Germinal center (tissue), 1 donor: ENCODE data around the gene U2SURP.
"Not testable (repeated sequence)": the region's sequence is repeated elsewhere in the genome, so short reads cannot be mapped to it uniquely, and the experiment has no call there.

Experiments used
- DNase-seq: peaks from one replicate; pipeline ENCODE4 v3.0.0; 2012; ENCODE audit warnings: mixed read lengths, low spot score

U2SURP gene

GRCh38 chr3:143014921-143015320 lies 13.6 kb downstream of the U2SURP start:
- DNase-seq = no peak

DNA sequence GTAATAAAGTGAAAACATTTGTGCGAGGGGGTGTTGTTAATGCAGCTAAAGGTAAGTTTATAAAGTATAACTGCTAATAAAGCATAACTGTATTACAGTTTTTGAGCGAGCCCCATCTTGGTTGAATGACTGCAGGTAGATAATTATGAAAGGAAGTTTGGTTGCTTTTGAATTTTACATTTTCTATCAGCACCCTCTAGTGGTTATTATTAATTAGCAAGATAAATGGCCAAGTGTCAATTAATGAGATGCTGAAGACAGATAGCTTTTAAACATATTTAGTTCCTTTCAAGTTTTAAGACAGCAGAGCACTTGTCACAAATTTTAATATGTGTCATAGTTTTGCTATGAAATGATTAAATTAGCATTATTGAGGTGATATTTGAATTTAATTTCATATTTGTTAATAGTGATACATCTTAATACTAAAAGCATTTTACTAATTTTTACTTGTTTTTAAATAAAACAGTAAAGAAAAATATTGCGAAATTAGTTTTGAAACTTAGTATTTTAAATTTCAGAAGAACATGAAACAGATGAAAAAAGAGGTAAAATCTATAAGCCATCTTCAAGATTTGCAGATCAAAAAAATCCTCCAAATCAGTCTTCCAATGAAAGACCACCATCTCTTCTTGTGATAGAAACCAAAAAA lies 15.1 kb downstream of the U2SURP start:
- DNase-seq = peak; percentile 18

DNA sequence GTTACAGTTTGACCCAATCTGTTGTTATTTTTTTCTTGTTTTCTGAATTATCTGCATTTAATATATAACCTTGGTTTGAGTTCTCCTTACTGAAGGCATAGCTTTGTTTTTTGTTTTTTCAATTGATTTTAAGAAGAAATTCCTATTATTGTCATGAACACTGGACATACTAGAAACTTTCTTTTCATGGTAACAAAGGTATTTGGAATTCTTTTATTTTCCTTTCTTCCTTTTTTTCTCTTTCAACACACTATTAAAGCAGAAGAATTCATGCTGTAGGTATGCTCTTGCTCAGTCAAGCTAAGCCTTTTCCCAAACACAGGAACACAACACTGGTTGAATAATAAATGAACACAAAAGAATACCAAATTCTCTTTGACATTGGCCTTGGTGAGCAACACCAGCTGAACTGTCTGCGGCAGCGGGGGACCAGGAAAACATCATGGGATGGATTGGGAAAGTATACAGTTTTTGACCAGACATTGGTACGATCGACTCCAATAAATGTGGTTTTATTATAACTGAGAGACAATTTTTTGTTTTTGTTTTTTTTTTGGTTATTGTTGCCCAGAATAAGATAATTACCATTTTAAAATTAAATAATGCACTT lies 23.1 kb downstream of the U2SURP start:
- no peak for DNase-seq

- no peak for DNase-seq
Observed at GRCh38 chr3:143031327-143031726, 30.0 kb downstream of the U2SURP start.

GRCh38 chr3:143031796-143032387 lies 30.5 kb downstream of the U2SURP start:
- not testable (repeated sequence) for DNase-seq

DNA sequence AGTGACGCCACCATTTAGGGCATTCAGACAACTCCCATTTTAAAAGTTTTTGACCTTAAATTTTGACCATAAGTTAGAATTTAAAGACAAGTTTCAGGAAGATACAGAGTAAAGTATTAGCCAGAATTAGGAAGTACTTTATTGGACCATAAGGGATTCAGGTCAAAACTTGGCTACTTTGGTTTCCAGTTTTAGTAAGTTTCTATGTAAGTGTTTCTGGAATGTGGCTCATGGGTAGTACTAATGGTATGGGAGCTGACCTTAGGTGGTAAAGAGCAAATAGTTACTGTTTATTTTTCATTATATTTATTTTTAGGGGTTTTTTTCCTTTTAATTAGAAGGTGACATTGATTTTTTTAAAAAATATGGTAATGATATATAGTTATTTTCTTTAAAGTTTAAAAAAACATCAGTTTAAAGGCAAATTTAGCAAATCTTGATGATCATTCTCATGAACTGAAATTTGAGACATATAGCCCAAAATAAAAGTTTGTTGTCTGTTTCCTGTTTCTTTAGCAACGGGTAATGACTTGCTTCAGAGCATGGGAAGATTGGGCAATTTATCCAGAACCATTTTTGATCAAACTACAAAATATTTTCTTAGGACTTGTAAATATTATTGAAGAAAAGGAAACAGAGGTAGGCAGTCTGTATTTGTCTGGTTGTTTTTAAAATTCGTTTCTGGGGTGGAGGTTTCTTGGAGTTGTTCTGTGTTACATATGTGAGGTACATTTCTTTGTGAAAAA lies 34.3 kb downstream of the U2SURP start:
- no peak for DNase-seq

- DNase-seq = no peak
Observed at GRCh38 chr3:143036557-143036956, 35.2 kb downstream of the U2SURP start.

DNA sequence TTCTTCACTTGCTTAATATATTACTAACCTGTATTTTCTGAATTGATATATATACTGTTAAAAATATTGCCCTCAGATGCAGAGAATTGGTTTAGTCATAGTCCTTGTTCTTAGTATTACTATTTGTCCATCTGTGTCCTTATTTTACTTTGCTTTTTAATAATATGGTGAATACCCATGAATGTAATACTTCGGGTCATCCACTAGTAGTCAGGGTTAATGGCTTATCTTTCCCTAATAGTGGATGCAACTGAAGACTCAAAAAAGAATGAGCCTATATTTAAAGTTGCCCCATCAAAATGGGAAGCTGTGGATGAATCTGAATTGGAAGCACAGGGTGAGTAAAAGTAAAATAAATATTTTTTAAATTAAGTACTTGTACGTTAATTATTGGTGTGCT lies 36.5 kb downstream of the U2SURP start:
- no peak for DNase-seq

GRCh38 chr3:143040261-143040879 lies 39.0 kb downstream of the U2SURP start:
- no peak for DNase-seq

- no peak for DNase-seq
Observed at GRCh38 chr3:143041903-143042302, 40.5 kb downstream of the U2SURP start.

GRCh38 chr3:143045639-143046038 lies 44.3 kb downstream of the U2SURP start:
- DNase-seq = no peak

- not testable (repeated sequence) for DNase-seq
Observed at GRCh38 chr3:143046075-143046474, 44.7 kb downstream of the U2SURP start.

- no peak for DNase-seq
Observed at GRCh38 chr3:143054011-143054410, 52.6 kb downstream of the U2SURP start.

GRCh38 chr3:143056372-143056771 lies 55.0 kb downstream of the U2SURP start:
- no peak for DNase-seq

DNA sequence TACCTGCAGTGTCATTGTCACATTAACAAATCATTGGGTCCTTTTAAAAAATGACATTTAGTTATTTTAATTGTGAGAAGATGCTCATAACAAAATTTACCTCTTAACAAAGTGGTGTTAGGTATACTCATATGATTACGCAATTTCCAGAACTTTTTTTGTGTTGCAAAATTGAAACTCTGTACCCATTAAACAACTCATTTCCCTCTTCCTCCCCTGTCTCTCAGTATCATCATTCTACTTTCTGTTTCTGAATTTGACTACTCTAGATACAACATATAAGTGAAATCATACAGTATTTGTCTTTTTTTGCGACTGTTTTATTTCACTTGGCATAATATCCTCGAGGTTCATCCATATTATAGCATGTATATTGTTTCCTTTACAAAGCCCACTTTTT lies 59.5 kb downstream of the U2SURP start:
- no peak for DNase-seq

- DNase-seq = no peak
Observed at GRCh38 chr3:143063018-143063417, 61.6 kb downstream of the U2SURP start.

GRCh38 chr3:143064777-143065176 lies 63.4 kb downstream of the U2SURP start:
- DNase-seq = no peak

GRCh38 chr3:143065364-143065763 lies 64.0 kb downstream of the U2SURP start:
- DNase-seq = no peak

DNA sequence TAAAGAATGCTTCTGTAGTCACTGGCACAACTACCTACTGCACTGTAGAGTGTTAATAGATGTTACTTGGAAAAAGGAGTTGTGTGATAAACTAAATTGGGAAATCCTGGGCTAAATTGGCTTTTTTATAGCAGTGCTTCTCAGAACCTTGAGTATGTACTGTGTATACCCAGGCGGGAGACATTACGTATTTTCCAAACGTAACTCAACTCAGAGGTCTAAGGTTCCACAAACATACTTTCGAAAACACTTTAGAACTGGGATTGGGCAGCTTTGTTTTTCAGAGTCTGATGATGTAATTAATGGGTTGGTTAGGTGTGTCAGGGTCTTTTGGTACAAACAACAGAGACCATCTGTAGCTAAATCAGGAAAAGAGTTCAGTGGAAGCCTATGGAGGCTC lies 64.7 kb downstream of the U2SURP start:
- no peak for DNase-seq

- DNase-seq = no peak
Observed at GRCh38 chr3:143067201-143067600, 65.8 kb downstream of the U2SURP start.

GRCh38 chr3:143068059-143068458 lies 66.7 kb downstream of the U2SURP start:
- DNase-seq = no peak

GRCh38 chr3:143070977-143071551 lies 69.7 kb downstream of the U2SURP start:
- DNase-seq = no peak
